ENCODE measurements around the gene NSMCE1. TPM values are rescaled to one million over a fixed set of nuclear protein-coding genes. Genes with fewer than 3 reads are reported as not detected.
A peak's percentile ranks its signal among the peaks of the same experiment; 100 is the strongest.

Gene NSMCE1
- polyA plus RNA-seq, 1 donor, result 61.5 TPM

DNA sequence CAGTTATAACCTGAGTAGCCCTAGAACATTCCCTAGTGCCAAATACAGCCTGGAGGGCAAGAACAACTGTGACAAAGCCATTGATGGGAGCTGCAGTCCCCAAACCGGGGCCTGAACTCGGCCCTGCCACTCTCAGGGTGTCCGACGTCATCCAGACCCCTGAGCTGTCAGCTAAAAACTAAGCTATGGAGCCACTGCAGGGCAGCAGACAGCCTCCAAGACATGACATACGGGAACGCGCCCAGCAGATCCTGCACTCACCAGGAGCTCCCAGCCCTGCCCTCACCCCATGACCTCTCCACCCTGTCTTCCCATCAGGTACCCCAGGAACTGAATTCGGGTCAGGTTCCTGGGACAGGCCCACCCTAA lies 36.9 kb downstream of the NSMCE1 start:
- no peak overlapping the region for H3K4me3 ChIP-seq (ENCODE audit: low read length)
- H3K27me3 ChIP-seq (ENCODE audit: control insufficient read depth, insufficient read depth, low read length), result no peaks in the 10 kb centered on the region
- no peak overlapping the region for H3K27ac ChIP-seq (ENCODE audit: low read length)
- no CpG with 5 or more reads among the region's 8 CpGs for WGBS (ENCODE audit: insufficient coverage, low lambda C conversion rate)
- peaks cover 59% of the 10 kb centered on the region for H3K4me1 ChIP-seq (ENCODE audit: control insufficient read depth, insufficient read depth, low read length)
- peaks cover 32% of the 10 kb centered on the region for H3K36me3 ChIP-seq (ENCODE audit: control insufficient read depth, insufficient read depth, low read length)
- H3K9me3 ChIP-seq (ENCODE audit: control insufficient read depth, low read depth, low read length), result no peaks in the 10 kb centered on the region
- DNase-seq, result no peak

GRCh38 chr16:27230562-27231001 lies 38.0 kb downstream of the NSMCE1 start:
- Histone ChIP-seq H3K27me3 (ENCODE audit: control insufficient read depth, insufficient read depth, low read length) (no peaks in the 10 kb centered on the region), H3K27ac (ENCODE audit: low read length) (peak overlapping the region; percentile 90), H3K9me3 (ENCODE audit: control insufficient read depth, low read depth, low read length) (no peaks in the 10 kb centered on the region), H3K4me1 (ENCODE audit: control insufficient read depth, insufficient read depth, low read length) (peaks cover 65% of the 10 kb centered on the region), H3K36me3 (ENCODE audit: control insufficient read depth, insufficient read depth, low read length) (peaks cover 32% of the 10 kb centered on the region), H3K4me3 (ENCODE audit: low read length) (no peak overlapping the region)
- no CpG with 5 or more reads among the region's 16 CpGs for WGBS (ENCODE audit: insufficient coverage, low lambda C conversion rate)
- DNase-seq, result peak; percentile 88 to 93

- DNase-seq, result no peak
- no CpG with 5 or more reads among the region's 18 CpGs for WGBS (ENCODE audit: insufficient coverage, low lambda C conversion rate)
- Histone ChIP-seq H3K4me1 (ENCODE audit: control insufficient read depth, insufficient read depth, low read length) (peaks cover 65% of the 10 kb centered on the region), H3K27me3 (ENCODE audit: control insufficient read depth, insufficient read depth, low read length) (no peaks in the 10 kb centered on the region), H3K27ac (ENCODE audit: low read length) (peak overlapping the region; percentile 90), H3K36me3 (ENCODE audit: control insufficient read depth, insufficient read depth, low read length) (peaks cover 36% of the 10 kb centered on the region), H3K9me3 (ENCODE audit: control insufficient read depth, low read depth, low read length) (no peaks in the 10 kb centered on the region), H3K4me3 (ENCODE audit: low read length) (no peak overlapping the region)
Measured at GRCh38 chr16:27229891-27230470, 38.6 kb downstream of the NSMCE1 start.

DNA sequence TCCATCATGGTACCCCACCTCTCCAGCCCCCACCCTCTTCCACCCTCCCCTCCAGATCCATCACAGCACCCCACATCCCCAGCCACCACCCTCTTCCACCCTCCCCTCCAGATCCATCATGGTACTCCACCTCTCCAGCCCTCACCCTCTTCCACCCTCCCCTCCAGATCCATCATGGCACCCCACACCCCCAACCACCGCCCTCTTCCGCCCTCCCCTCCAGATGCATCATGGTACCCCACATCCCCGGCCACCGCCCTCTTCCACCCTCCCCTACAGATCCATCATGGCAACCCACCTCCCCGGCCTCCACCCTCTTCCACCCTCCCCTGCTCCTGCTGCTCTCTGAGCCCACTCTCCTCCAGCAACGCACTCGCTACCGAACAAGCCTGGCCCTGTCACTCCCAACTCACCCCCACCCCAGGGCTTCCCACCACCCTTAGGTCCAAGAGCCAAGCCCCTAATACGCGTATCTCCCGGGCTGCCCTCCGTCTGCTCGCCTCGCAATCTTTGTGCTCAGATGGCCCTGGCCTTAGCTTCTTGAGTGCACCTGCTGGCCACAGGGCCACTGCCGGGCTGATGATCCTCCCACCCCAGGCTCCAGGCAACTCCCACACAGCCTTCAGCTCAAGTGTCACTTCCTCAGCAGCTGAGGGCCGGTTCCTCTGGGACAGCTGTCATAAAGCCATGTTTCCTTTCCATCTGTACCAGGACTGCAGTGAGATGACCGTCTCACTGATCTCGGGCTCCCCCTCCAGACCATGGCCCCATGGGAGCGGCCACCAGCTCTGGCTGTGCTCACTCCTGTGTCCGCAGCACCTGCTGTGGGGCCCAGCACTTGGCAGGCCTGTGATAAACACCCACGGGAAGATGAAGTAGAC lies 39.7 kb downstream of the NSMCE1 start:
- H3K4me3 ChIP-seq (ENCODE audit: low read length), result no peak overlapping the region
- no peaks in the 10 kb centered on the region for H3K9me3 ChIP-seq (ENCODE audit: control insufficient read depth, low read depth, low read length)
- H3K27me3 ChIP-seq (ENCODE audit: control insufficient read depth, insufficient read depth, low read length), result no peaks in the 10 kb centered on the region
- H3K36me3 ChIP-seq (ENCODE audit: control insufficient read depth, insufficient read depth, low read length), result peaks cover 43% of the 10 kb centered on the region
- peak overlapping the region; percentile 90 for H3K27ac ChIP-seq (ENCODE audit: low read length)
- no CpG with 5 or more reads among the region's 21 CpGs for WGBS (ENCODE audit: insufficient coverage, low lambda C conversion rate)
- DNase-seq, result peak; percentile 89 to 92
- peaks cover 66% of the 10 kb centered on the region for H3K4me1 ChIP-seq (ENCODE audit: control insufficient read depth, insufficient read depth, low read length)

DNA sequence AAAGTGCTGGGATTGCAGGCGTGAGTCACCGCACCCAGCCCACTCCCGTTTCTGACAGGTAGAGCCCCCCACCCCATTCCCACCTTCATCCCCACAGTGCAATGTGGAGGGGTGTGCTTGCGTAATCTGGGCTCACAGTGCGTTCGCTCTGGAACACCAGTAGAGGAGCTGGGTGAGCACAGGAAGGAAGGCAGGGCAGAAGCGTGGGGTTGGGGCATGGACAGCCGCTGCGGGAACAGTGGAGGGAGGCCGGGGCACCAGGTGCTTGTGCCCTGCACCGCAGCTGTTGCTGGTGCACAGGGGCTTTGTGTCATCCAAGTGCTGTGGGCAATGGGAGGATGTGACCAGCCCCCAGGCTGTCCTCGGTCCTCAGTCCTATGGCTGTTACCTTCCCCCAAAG lies 40.5 kb downstream of the NSMCE1 start:
- H3K36me3 ChIP-seq (ENCODE audit: control insufficient read depth, insufficient read depth, low read length), result peaks cover 42% of the 10 kb centered on the region
- DNase-seq, result no peak

GRCh38 chr16:27226976-27227705 lies 41.4 kb downstream of the NSMCE1 start:
- peaks cover 43% of the 10 kb centered on the region for H3K36me3 ChIP-seq (ENCODE audit: control insufficient read depth, insufficient read depth, low read length)
- H3K27ac ChIP-seq (ENCODE audit: low read length), result peak overlapping the region; percentile 86
- DNase-seq, result no peak
- peaks cover 58% of the 10 kb centered on the region for H3K4me1 ChIP-seq (ENCODE audit: control insufficient read depth, insufficient read depth, low read length)
- H3K9me3 ChIP-seq (ENCODE audit: control insufficient read depth, low read depth, low read length), result no peaks in the 10 kb centered on the region
- 93% methylated on average over 3 of the region's 16 CpGs for WGBS (ENCODE audit: insufficient coverage, low lambda C conversion rate)
- no peaks in the 10 kb centered on the region for H3K27me3 ChIP-seq (ENCODE audit: control insufficient read depth, insufficient read depth, low read length)
- H3K4me3 ChIP-seq (ENCODE audit: low read length), result peak overlapping the region; percentile 13

More for the DNA sequence above, 40.5 kb downstream of the NSMCE1 start:
- no CpG with 5 or more reads among the region's 12 CpGs for WGBS (ENCODE audit: insufficient coverage, low lambda C conversion rate)
- no peak overlapping the region for H3K4me3 ChIP-seq (ENCODE audit: low read length)
- H3K9me3 ChIP-seq (ENCODE audit: control insufficient read depth, low read depth, low read length), result no peaks in the 10 kb centered on the region
- peak overlapping the region; percentile 6 for H3K27ac ChIP-seq (ENCODE audit: low read length)
- H3K4me1 ChIP-seq (ENCODE audit: control insufficient read depth, insufficient read depth, low read length), result peaks cover 66% of the 10 kb centered on the region
- no peaks in the 10 kb centered on the region for H3K27me3 ChIP-seq (ENCODE audit: control insufficient read depth, insufficient read depth, low read length)

- Histone ChIP-seq H3K27me3 (ENCODE audit: control insufficient read depth, insufficient read depth, low read length) (no peaks in the 10 kb centered on the region), H3K4me1 (ENCODE audit: control insufficient read depth, insufficient read depth, low read length) (peaks cover 52% of the 10 kb centered on the region), H3K27ac (ENCODE audit: low read length) (peak overlapping the region; percentile 86), H3K36me3 (ENCODE audit: control insufficient read depth, insufficient read depth, low read length) (peaks cover 42% of the 10 kb centered on the region), H3K9me3 (ENCODE audit: control insufficient read depth, low read depth, low read length) (no peaks in the 10 kb centered on the region), H3K4me3 (ENCODE audit: low read length) (peak overlapping the region; percentile 13)
- WGBS (ENCODE audit: insufficient coverage, low lambda C conversion rate), result no CpG with 5 or more reads among the region's 20 CpGs
- DNase-seq, result no peak
Measured at GRCh38 chr16:27226476-27226875, 42.1 kb downstream of the NSMCE1 start.

GRCh38 chr16:27225536-27226360 lies 42.8 kb downstream of the NSMCE1 start:
- Histone ChIP-seq H3K4me1 (ENCODE audit: control insufficient read depth, insufficient read depth, low read length) (peaks cover 44% of the 10 kb centered on the region), H3K27ac (ENCODE audit: low read length) (peak overlapping the region; percentile 86), H3K9me3 (ENCODE audit: control insufficient read depth, low read depth, low read length) (no peaks in the 10 kb centered on the region), H3K36me3 (ENCODE audit: control insufficient read depth, insufficient read depth, low read length) (peaks cover 49% of the 10 kb centered on the region), H3K27me3 (ENCODE audit: control insufficient read depth, insufficient read depth, low read length) (no peaks in the 10 kb centered on the region), H3K4me3 (ENCODE audit: low read length) (no peak overlapping the region)
- peak; percentile 85 to 92 for DNase-seq
- WGBS (ENCODE audit: insufficient coverage, low lambda C conversion rate), result 60% methylated on average over 1 of the region's 27 CpGs

DNA sequence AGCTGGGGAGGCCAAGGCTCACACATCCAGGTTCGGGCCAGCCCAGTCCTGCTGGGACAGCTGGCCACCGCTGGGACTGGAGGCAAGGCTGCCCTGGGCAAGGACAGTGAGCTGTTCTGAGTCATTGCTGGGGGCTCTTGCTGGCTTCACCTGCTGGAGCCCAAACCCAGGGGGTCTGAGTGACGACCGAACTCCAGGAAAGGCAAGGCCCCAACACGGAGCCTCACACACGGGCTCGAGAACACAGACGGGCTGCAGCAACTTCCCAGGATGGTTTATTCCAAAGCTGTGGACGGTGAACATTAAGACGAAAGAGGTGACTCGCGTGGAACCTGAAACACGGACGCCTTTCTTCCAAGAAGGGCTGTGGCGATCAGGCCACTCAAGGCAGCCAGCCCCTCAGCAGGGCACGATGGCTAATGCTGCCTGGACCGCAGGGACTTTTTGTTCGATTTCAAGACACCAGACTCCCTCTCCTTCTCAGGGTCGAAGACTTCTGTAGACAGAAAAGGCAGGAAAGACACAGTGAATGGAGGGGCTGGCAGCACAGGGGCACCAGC lies 43.8 kb downstream of the NSMCE1 start:
- Histone ChIP-seq H3K36me3 (ENCODE audit: control insufficient read depth, insufficient read depth, low read length) (peaks cover 54% of the 10 kb centered on the region), H3K27me3 (ENCODE audit: control insufficient read depth, insufficient read depth, low read length) (no peaks in the 10 kb centered on the region), H3K4me3 (ENCODE audit: low read length) (no peak overlapping the region), H3K27ac (ENCODE audit: low read length) (no peak overlapping the region), H3K4me1 (ENCODE audit: control insufficient read depth, insufficient read depth, low read length) (peaks cover 35% of the 10 kb centered on the region), H3K9me3 (ENCODE audit: control insufficient read depth, low read depth, low read length) (no peaks in the 10 kb centered on the region)
- DNase-seq, result no peak
- no CpG with 5 or more reads among the region's 19 CpGs for WGBS (ENCODE audit: insufficient coverage, low lambda C conversion rate)
